AML-193 (cell line): ENCODE measurements around the gene KRTAP10-9.
"Not testable (repeated sequence)": the region's sequence is repeated elsewhere in the genome, so short reads cannot be mapped to it uniquely, and the experiment has no call there.

Experiments
- DNase-seq, 2 experiments: peaks; one replicate each; lab custom pipeline; 2025; lab: John Stamatoyannopoulos, UW

KRTAP10-9 gene

DNA sequence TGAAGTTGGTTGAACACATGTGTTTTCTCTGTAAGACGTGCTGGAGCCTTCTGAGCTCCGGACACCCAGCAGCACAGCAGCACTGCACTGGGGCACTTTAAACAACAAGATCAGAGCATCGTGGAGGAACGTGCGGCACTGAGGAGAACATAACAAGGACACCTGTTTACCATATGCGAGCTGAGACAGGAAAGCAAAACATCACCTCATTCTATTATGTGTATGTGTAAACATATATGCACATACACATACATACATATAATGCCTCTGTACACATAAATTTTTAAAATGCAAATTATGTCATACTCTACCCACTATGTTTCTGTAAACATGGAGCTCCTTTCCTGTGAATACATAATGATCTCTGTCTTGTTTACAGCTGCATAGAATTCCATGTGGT is 31.4 kb upstream of the KRTAP10-9 start:
- no peak for DNase-seq

DNA sequence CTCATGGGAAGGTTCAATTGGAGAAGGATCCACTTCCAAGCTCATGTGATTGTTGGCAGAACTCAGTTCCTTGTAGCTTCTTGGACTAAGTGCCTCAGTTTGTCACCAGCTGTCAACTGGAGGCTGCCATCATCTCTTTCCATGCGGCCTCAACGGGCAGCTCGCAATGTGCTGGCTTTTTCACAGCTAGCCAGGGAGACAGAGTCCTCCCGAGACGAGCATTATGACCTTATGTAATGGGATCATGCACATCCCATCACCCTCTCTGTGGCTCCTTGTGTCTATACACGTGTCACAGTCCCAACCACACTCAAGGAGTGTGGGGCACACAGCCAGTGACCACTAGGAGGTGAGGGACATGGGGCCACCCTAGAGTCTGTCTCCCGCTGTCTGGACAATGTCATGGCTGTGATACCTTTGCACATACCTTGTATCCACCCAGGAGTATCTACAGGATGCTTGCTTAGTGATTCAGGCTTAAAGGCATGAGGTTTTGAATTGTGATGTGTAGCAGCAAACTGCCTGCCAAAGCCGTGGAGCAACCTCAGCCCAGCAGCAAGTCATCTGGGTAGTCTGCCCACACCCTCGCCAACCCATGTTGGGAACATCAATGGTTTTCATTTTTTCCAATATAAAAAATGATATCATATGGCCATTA is 30.7 kb upstream of the KRTAP10-9 start:
- no peak for DNase-seq

- DNase-seq, result no peak
Observed at GRCh38 chr21:44598061-44598460, 28.8 kb upstream of the KRTAP10-9 start.

DNA sequence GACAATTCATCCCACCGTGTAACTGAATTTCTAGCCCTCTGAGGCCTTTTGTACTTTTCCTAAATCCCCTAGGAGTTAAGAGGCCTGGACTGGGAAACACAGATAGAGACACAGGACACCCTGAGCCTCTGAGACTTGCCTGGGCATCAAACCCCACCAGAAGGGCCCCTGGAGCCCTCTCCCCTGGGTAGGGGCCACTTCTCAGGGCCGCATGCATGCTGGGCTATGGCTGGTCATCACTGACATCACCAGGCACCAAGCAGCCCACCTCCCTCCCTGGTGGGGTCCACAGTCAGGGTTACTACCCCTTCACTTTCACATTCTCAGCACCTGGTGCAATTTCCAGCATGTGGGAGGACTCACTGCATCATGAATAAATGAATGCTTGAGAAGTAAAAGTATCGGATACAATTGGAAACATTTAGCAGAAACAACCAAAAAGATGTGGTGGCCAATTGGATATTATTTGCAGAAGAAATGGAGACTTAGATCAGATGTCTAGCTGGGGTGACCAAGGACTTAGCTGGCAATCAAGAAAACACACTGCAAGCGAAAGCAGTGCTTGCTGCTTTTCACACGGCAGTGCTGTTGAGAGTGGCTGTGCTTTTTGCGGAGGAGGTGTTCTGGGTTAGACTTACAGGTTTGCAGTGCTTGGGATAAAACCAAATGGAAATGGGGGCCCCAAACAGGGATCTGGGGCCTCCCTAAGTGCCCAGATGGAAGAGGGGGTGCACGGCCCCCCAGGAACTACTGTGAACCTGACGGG is 27.4 kb upstream of the KRTAP10-9 start:
- no peak for DNase-seq

GRCh38 chr21:44600118-44600978 is 26.5 kb upstream of the KRTAP10-9 start, which contains the start of gene KRTAP10-7:
TSS of gene KRTAP10-7 (plus strand) at chr21:44600597. CDS start at chr21:44600622, 25 bp downstream.
- DNase-seq, result not testable (repeated sequence)

DNA sequence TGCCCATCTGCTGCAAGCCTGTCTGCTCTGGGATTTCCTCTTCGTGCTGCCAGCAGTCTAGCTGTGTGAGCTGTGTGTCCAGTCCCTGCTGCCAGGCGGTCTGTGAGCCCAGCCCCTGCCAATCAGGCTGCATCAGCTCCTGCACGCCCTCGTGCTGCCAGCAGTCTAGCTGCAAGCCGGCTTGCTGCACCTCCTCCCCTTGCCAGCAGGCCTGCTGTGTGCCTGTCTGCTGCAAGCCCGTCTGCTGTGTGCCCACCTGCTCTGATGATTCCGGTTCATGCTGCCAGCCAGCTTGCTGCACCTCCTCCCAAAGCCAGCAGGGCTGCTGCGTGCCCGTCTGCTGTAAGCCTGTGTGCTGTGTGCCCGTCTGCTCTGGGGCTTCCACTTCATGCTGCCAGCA is 25.8 kb upstream of the KRTAP10-9 start:
- not testable (repeated sequence) for DNase-seq

DNA sequence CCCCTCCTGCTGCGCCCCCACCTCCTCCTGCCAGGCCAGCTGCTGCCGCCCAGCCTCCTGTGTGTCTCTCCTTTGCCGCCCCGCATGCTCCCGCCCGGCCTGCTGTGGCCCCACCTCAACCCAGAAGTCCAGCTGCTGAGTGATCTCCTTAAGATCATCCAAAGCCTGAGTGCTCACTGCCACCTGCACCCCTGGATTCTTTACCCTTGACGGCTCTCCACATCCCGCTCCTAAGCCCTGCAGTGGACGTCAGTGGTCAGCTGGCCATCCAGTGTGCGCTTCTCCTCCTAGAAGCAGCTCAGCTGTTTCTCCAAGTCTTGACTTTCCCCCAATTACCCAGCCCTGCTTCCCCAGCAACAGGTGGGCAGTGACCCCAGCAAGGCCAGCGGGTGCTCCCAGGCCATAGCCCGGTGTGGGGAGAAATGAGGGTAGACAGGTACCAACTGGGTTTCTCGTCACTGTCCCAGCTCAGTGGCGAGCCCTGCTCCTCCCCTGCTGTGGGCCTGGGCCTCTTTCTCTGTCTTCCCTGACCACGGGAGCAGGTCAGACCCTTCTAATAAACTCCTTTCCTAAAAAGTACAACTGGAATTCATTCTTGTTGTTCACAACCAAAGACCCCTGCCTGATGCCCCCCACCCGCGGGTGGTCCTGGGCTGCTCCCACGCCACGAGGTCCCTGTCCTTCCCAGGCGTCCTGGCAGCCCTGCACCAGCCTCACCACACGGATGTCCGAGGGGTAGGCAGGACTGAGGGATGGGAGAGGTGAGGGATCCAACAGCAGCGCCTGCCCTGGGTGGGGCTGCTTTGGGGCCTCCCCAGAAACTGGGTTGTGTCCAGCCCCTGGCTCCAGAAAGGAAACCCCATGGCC is 25.1 kb upstream of the KRTAP10-9 start:
- DNase-seq, result no peak

GRCh38 chr21:44602463-44602850 is 24.4 kb upstream of the KRTAP10-9 start:
- DNase-seq, result no peak

GRCh38 chr21:44603109-44603875 is 23.6 kb upstream of the KRTAP10-9 start:
- DNase-seq, result no peak

GRCh38 chr21:44603911-44604310 is 23.0 kb upstream of the KRTAP10-9 start:
- DNase-seq, result no peak

DNA sequence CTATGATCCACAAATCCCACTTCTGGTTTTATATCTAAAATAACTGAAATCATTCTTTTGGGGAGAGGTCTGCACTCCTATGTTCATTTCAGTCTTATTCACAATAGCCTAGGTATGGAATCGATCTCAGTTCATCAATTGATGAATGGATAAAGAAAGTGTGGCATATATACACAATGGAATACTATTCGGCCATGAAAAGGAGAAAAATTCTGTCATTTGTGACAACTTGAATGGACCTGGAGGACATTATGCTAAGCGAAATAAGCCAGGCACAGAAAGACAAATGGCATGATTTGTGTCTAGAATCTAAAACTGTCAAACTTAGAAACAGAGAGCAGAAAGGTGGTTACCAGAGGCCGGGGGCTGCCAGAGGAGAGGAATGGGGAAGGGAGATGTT is 20.4 kb upstream of the KRTAP10-9 start:
- DNase-seq, result no peak

DNA sequence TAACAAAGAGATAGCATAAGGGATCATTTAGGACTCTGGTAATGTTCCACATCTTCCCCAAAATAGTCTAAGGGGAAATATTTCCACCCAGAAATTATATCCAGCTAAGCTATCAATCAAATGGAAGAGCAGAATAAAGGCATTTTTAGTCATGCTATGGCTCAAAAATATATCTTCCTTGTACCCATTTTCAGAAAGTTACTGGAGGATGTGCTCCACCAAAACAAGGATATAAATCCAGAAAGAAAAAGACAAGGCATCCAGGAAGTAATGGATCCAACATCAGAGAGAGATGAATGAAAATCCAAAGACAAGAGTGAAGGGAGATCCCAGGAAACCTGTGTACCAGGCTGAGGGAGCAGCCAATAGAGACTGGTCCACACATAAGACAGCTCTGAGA is 17.7 kb upstream of the KRTAP10-9 start:
- DNase-seq, result no peak

DNA sequence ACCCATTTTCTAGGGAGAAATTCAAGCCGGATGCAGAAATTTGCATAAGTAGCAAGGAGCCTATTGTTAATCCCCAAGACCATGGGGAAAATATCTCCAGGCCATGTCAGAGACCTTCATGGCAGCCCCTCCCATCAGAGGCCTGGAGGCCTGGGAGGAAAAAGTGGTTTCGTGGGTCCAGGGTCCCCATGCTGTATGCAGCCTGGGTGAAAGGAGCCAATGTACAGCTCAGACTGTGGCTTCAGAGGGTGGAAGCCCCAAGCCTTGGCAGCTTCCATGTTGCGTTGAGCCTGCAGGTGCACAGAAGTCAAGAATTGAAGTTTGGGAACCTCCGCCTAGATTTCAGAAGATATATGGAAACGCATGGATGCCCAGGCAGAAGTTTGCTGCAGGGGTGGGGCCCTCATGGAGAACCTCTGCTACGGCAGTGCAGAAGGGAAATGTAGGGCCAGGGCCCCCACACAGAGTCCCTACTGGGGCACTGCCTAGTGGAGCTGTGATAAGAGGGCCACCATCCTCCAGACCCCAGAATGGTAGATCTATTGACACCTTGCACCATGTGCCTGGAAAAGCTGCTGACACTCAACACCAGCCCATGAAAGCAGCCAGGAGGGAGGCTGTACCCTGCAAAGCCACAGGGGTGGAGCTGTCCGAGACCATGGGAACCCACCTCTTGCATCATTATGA is 16.6 kb upstream of the KRTAP10-9 start:
- not testable (repeated sequence) for DNase-seq

DNA sequence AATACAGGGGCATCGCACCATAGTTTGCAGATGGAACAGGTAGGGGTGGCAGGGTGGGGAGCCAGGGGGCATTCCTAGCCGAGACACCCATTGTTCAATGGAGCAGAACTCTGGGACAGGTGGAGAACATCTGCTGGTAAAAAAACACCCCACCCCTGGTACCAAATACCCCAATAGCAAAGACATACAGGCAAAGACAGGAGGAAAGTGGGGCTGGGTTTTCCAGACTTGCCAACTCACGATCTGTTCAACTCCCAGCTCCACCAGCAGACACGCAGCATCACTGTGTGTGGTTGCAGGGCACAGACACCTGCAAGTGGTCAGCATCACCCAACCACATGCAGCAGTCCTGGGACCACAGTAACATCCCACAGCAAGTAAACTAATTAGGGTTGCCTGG is 15.3 kb upstream of the KRTAP10-9 start:
- DNase-seq, result no peak

DNA sequence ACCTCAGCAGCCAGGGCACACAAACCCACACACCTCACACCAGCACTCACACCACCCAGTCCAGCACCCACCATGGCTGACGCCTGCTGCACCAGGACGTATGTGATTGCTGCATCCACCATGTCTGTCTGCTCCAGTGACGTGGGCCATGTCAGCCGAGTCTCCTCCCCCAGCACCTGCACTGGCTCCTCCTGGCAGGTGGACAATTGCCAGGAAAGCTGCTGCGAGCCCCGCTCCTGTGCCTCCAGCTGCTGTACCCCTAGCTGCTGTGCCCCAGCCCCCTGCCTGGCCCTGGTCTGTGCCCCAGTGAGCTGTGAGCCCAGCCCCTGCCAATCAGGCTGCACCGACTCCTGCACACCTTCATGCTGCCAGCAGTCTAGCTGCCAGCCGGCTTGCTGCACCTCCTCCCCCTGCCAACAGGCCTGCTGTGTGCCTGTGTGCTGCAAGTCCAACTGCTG is 14.8 kb upstream of the KRTAP10-9 start, which contains the start of gene KRTAP10-8:
KRTAP10-8 (plus strand) TSS at position 51 of the 458 bp plus-strand sequence; CDS start at position 73, 22 bp downstream.
- DNase-seq, result no peak

- DNase-seq, result no peak
Observed at GRCh38 chr21:44612669-44613229, 14.1 kb upstream of the KRTAP10-9 start.

GRCh38 chr21:44613386-44614155 is 13.3 kb upstream of the KRTAP10-9 start:
- DNase-seq, result no peak

- DNase-seq, result no peak
Observed at GRCh38 chr21:44614161-44614631, 12.7 kb upstream of the KRTAP10-9 start.

- DNase-seq, result no peak
Observed at GRCh38 chr21:44614961-44615391, 11.9 kb upstream of the KRTAP10-9 start.
